GM12864 (cell line): ENCODE measurements around the gene VGLL1.

Experiments used
- DNase-seq: peaks from one replicate; pipeline ENCODE4 v3.0.0-alpha.2; 2011; ENCODE audit warnings: low read depth
- H3K4me3 ChIP-seq: 2 replicates; pipeline ENCODE4 v1.5.1; 2011; ENCODE audit warnings: mild to moderate bottlenecking, low read depth, low read length, control low read depth
- TF ChIP-seq, protein P1 (sequence below): IDR thresholded peaks from 2 replicates; pipeline ENCODE4 v1.5.1; 2011; ENCODE audit warnings: low read depth, mild to moderate bottlenecking, moderate library complexity, low read length, control low read depth, inconsistent platforms; ENCODE audit errors: missing control alignments

The VGLL1 gene

GRCh38 chrX:136496186-136496763 is 35.7 kb upstream of the VGLL1 start:
- TF ChIP-seq, protein P1, sequence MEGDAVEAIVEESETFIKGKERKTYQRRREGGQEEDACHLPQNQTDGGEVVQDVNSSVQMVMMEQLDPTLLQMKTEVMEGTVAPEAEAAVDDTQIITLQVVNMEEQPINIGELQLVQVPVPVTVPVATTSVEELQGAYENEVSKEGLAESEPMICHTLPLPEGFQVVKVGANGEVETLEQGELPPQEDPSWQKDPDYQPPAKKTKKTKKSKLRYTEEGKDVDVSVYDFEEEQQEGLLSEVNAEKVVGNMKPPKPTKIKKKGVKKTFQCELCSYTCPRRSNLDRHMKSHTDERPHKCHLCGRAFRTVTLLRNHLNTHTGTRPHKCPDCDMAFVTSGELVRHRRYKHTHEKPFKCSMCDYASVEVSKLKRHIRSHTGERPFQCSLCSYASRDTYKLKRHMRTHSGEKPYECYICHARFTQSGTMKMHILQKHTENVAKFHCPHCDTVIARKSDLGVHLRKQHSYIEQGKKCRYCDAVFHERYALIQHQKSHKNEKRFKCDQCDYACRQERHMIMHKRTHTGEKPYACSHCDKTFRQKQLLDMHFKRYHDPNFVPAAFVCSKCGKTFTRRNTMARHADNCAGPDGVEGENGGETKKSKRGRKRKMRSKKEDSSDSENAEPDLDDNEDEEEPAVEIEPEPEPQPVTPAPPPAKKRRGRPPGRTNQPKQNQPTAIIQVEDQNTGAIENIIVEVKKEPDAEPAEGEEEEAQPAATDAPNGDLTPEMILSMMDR: no peak
- peak overlapping the region; percentile 75 for H3K4me3 ChIP-seq
- no peak for DNase-seq

- peak; percentile 60 for DNase-seq
- H3K4me3 ChIP-seq: peak overlapping the region; percentile 75
- TF ChIP-seq, protein P1: no peak
Observed at GRCh38 chrX:136496764-136497555, 35.1 kb upstream of the VGLL1 start.

DNA sequence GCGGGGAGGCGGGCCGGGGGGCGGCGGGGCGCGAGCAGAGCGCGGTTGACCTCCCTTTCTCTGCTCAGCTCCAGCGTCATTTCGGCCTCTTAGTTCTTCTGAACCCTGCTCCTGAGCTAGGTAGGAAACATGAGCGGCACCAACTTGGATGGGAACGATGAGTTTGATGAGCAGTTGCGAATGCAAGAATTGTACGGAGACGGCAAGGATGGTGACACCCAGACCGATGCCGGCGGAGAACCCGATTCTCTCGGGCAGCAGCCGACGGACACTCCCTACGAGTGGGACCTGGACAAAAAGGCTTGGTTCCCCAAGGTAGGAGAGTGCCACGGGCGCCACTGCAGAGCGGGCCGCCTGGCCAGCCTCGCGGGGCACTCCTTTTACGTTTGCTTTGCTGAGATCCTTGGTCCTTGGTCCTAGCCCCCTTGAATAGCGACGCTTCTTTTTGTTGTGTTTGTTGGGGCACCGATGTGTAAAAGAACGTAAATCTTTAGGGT is 34.4 kb upstream of the VGLL1 start, which contains the start of gene HTATSF1:
HTATSF1 (plus strand) TSS at position 37 of the 497 bp plus-strand sequence; CDS start at position 130, 93 bp downstream.
- TF ChIP-seq, protein P1: no peak
- DNase-seq: no peak
- H3K4me3 ChIP-seq: peak within 1 kb of the TSS; percentile 75

- no peak for DNase-seq
- TF ChIP-seq, protein P1: no peak
- H3K4me3 ChIP-seq: no peak overlapping the region
Observed at GRCh38 chrX:136519069-136519468, 12.9 kb upstream of the VGLL1 start.

- TF ChIP-seq, protein P1: no peak
- DNase-seq: no peak
- no peak overlapping the region for H3K4me3 ChIP-seq
Observed at GRCh38 chrX:136523770-136524169, 8.2 kb upstream of the VGLL1 start.

DNA sequence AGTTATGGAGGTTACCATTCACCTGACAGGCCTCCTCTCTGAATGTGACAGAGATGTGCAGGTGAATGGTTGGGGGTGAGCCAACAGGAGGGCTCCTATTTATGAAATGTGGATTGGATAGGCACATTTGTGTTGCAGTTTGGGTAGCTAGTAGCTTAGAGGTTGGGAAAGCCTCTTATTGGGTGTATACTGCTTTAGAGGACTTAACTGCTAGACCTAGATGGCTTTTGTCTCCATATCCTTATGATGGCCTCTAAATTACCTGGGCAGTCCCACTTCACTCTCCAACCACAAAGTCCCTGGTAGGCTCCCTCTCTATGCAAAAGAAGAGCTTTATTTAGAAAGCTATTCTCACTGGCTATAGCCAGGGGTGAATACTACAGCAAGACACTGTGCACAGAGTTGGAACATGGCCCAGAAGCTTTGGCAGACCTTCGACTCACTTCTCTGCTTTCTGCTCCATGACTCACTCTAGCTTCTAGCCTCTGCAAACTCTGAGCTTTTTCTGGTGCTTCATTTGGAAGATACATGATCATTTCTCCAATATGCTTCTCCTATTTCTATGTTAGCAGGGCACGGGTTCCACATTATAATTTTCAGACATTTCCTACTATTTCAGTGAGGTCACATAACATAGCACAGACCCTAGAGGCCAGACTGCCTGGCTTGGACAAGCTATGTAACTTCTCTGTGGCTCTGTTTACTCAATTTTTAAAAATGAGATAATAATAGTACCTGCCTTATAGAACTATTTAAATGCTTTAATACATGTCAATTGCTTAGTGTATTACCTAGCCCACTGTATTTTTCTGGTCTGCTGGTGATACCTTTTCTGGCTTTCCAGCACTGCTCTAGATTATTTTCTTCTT is 6.0 kb upstream of the VGLL1 start:
- DNase-seq: no peak
- H3K4me3 ChIP-seq: no peak overlapping the region
- TF ChIP-seq, protein P1: no peak
